ENCODE measurements around the gene CMIP.

Gene CMIP

DNA sequence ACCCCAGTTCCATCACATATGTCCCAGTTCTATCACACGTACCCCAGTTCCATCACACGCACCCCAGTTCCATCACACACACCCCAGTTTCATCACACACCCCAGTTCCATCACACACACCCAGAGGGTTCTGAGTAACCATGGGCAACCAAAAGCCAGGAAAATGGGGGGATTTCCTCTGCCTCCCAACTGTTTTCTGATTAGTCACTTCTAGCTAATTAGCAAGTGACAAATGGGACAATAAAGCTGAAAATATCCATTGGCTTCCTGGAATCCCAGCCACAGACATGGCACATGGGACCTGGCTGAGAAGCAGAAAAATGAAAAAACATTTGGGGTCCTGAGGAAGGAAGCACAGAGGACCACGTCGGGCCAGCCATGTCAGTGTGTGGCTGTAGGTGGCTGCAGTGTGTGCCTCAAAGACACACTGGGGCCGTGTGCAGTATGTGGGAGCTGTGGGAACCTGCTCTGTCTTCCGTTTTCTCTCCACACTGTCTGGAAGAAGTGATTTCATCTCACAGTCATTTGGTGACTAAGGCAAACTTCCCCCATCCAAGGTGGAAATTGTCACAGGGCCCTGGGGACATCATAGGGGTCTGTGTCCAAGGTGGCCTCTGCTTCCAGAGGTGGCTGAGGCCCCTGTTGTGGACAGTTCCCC is 106.7 kb downstream of the CMIP start:
- DNase-seq (ENCODE audit: low read depth in 2 of 2), result peak in 1 of 2 donors; percentile 14

DNA sequence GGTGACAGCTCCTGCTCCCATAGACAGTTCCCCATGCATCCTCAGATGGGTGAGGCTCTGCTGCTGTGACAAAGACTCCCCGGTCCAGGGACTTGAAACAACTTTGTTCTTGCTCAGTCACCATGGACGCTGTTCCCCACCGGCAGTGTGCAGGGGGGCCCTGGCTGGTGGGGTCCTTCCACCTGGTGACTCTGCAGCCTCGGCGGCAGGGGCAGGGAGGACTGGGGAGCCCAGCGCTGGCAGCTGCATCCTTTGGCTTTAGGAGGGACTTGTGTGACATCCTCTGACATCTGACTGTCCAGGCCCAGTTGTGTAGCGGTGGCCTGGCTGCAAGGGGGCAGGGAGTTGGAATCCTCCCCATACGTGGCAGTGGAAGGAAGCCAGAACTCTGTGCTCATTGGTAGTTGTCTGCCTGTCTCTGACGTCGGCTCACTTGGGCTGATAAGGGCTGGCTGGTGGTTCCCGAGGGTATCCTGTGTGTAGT is 107.3 kb downstream of the CMIP start:
- no peak for DNase-seq (ENCODE audit: low read depth in 2 of 2)

DNA sequence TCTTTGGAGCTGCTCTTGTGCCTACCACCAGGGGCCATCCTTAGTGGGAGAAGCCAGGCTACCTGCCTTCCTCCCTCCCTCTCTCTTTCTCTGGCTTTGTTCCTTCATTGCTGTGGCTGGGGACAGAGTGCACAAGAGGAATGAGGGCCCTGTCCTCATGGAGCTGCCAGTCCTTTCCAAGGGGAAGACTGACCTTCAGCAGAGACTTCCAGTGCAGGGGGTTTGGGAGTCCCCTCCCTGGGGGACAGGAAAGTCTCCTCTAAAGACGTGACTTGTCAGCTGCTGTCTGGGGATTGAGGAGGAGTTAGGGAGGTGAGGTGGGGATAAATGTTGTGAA is 108.1 kb downstream of the CMIP start:
- no peak for DNase-seq (ENCODE audit: low read depth in 2 of 2)

DNA sequence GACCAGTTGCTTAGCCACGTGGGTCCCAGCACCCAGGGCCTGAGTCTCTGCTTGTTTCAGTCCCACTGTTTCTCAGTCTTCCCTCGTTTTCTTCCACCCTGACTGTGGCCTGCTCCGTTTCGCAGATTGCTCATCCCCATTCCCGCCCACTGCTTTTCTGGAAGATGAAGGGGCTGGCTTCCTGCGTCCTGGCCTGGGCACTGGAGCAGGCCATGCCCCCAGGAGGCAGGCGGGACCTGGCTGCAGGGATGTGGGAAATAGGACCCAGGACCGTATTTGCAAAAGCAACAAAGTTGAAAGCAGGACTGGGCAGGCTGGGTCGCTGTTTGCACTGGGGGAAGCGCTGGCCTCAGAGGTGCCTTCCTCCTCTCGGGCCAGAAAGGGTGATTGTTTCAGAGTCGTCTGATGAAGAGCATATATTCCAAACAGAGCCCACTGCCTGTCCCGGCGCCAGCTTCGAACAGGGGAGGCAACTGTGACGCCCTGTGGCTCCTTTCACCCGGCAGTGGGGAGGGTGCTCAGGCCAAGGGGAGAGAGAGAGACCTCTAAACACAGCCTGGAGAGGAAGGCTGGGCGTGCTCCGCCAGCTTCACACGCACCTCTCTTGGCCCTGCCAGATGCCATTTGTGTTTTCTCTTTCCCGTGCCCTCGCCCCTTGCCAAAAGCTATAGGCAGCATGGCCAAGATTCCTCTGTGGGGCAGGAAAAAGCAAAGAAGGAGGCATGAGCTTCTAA is 108.6 kb downstream of the CMIP start:
- no peak for DNase-seq (ENCODE audit: low read depth in 2 of 2)

DNA sequence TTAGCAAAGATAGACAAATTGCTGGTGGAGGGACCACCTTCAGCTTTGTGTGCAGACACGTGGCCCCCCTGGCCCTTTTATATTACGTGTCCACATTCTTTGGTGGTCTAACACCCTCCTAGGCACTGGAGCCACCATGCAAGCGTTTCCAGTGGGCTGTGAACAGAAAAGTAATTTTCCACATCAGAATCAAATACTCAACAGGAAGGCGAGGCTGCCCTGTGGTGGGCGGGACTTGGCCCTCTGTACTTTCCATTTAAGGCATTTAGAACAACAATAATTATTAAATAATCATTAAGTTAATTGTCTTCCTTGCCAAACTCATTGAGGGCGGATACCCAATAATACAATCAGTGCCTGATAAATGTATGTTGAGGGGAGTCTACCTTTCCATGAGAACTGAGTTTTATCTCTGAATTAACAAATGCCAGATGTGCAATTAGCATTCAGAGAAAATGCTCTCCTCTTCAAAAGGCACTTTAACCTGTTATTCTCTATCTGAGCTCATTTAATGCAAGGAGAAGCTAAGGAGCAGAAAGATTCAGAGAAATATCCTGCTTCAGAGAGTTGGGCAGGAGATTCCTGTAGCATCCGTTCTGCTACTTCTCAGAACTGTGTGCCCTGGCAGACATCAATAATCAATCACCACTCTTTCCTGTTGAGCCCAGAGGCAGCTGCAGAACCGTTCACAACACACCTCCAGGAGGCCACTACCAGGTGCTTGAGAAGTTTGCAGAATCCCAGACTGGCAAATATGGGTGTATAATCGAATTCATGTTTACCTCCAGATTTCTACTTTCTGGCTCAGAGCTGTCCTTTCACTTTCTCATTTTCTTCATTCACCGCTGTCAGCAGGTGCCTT is 109.4 kb downstream of the CMIP start:
- DNase-seq (ENCODE audit: low read depth in 2 of 2), result no peak

DNA sequence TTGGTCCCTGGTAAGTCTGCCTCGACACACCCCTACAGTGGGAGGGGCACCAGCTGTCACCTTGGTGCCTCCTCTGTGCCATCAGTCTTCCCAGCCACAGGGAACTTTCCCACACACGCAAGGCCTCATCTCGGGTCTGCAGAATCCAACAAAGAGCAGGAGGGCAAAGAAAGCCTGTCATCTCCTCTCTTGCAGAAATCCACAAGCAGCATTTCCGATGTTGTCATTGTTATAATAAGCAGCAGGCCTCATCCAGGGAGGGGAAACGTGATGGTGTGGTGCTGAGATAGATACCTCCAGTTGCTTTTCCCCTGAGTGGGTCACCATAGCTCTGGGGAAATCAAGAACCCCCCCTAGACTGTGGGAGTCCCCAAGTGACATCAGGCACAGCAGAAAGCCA is 110.4 kb downstream of the CMIP start:
- no peak for DNase-seq (ENCODE audit: low read depth in 2 of 2)

DNA sequence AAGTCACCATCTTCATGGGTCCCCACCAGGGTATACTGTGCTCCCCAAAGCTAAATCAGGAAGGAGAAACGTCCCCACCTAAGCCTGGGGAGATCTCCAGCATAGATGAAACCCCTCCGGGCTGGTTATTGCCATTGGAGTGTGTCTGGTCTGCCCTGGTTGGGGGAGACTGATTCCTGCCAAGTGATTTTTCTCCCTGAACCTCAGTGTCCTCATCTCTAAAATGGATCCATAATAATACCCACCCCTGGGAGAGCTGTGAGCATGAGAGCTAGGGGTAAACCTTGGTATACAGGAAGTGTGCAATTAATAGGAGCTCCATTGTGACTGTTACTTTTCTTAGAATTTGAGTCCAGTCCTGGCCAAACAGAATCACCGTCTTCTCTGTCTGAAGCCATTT is 111.1 kb downstream of the CMIP start:
- DNase-seq (ENCODE audit: low read depth in 2 of 2), result no peak

DNA sequence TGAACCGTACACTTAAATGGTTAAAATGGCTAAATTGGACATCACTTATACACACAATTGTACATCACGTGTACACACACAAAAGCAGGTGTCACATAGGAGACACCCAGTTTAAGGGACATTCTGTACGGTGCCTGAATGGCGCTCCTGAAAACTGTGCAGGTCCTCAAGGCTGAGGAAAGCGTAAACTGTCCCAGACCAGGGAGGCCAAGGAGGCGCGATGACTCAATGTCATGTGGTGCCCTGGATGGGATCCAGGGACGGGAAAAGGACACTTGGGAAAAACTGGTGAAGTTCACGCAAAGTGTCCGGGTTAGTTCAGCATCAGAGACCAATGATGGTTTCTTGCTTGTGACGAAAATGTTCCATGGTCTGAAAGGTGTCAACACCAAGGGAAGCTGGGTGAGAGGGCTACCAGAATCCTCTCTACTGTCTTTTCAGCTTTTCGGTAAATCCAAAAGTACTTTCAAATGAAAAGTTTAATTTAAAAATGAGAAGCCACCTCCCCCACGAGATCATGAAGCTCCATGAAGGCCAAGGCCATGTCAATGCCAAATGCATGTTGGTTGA is 112.2 kb downstream of the CMIP start:
- DNase-seq (ENCODE audit: low read depth in 2 of 2), result no peak

DNA sequence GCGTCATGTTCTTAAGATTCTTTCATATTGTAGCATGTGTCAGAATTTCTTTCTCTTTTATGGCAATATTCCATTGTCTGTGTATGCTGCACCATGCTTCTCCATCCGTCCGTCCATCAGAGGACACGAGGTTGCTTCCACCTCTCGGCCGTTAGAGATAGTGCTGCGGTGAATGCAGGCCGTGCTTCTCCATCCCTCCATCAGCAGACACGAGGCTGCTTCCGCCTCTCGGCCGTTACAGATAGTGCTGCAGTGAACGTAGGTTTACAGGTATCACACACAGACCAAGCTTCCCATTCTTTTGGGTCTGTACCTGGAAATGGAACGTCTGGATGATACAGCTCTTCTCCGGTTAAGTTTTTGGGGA is 113.5 kb downstream of the CMIP start:
- no peak for DNase-seq (ENCODE audit: low read depth in 2 of 2)

DNA sequence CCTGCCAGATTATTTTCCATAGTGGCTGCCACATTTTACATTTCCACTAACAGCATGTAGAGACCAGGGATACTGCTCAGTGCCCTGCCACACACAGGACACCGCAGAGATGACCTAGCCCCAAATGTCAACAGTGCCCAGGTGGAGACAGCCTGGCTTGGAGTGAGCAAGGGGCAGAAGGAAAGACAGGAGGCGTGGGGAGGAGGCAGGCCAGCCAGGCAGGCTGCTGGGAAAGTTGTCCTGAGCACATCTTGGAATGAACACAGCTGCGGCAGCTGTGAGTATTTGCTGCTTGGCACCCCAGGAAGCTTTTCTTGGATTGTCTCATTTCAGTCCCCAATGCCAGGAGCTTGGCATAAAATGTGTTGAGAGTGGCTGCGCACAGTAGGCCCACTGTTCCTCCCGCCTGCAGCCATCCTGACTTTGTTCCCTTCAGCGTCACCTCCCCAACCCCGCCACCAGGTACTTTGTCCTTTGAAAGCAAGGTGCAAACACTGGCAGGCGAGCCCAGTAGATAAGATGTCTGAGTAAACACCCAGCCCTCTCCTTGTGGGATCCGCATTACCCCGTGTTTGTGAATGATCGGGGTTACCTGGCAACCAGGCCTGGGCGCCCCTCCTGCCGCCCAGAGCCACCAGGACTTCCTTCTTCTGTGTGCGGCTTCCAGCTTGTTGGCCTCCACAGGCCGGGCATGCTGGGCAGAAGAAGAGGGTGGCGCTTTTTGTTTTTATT is 114.0 kb downstream of the CMIP start:
- DNase-seq (ENCODE audit: low read depth in 2 of 2), result no peak

DNA sequence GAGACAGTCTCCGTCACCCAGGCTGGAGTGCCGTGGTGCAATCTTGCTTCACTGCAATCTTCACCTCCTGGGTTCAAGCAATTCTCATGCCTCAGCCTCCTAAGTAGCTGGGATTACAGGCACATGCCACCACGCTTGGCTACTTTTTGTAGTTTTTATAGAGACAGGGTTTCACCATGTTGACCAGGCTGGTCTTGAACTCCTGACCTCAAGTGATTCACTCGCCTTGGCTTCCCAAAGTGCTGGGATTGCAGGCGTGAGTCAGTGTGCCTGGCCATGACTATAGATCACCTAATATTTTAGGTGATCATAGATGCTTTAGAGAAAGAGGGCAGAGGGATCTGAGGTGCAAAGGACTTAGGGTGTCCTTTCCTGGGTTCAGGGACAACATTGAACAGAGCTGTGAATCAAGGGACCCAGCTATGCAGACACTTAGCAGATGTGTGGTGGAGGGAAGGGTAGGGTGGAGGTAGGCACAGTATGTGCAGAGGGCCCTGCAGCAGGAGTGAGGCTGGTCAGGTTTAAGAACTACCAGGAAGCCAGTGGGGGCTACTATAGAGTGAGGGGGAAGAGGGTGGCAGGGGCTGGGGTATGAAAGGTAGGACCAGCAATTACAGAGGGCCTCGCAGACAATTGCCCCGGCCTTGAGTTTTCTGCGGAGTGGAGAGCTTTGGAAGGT is 116.5 kb downstream of the CMIP start:
- no peak for DNase-seq (ENCODE audit: low read depth in 2 of 2)

DNA sequence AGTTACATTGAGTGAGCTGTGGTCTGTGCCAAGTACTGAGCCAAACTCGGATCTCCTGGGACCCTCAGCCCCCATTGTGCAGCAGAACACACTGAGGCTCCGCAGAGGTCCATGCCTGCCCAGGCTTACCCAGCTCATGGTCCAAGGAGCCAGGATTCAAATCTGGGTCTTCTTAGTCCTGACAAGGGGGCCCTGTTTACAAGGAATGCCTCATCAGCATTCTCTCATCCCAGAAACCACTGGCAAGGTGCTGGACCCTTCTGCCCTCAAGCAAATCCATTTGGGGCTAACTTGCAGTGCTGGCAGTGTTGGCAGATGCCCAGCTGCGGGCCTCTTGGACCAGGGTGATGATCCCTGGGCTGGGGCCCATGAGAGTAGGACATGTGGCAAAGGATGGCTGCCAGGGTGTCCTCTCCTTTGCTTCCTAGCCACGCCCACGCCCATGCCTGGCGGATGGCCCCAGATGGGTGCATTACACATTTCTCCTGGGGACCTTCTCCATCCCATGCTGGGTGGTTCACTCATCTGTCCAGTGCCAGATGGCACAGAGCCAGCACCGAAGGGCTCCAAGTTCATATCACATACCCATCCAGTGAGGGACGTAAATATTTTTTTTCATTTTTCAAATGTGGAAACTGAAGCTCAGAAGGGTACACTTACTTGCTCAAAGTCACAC is 117.7 kb downstream of the CMIP start:
- DNase-seq (ENCODE audit: low read depth in 2 of 2), result no peak

DNA sequence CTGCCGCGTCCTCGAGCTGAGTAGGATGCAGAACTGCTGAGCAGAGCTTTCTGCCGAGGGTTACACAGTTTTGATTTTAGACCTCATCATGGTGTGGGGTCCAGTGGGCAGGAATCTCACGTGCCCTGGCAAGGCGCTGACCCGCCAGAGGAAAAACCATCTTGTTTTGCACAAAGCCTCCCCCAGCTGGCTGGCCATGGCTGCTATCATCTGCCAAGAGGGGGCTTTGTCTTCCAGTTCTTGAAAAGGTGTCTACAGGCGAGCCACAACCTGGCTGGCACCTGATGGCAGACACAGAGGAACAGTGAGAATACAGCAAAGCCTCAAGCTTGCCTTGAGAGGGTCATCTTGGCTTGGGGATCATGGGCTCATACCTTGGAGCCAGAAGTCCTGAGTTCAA is 118.3 kb downstream of the CMIP start:
- no peak for DNase-seq (ENCODE audit: low read depth in 2 of 2)

DNA sequence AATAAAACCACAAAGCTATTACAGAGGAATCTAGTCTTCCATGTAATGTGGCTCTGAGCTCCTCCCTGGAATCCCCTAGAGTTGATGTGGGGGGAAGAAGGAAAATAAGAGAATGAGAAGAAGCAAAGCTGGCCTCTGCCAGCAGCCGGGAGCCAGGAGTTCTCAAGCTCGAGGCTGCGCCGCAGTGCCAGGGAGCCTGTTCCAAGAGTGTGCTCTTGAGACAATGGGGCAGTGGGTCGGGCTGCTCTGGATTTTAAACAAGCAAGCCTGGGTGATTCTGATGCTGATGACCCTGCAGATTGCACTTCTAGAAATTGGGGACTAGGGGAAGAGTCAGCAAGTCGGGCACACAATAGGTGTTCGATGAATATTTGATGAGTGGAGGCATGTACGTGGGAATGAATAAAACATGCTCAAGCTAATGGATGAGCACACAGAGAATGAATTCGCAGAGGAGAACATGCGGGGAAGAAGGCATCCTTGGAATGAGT is 119.9 kb downstream of the CMIP start:
- DNase-seq (ENCODE audit: low read depth in 2 of 2), result no peak

DNA sequence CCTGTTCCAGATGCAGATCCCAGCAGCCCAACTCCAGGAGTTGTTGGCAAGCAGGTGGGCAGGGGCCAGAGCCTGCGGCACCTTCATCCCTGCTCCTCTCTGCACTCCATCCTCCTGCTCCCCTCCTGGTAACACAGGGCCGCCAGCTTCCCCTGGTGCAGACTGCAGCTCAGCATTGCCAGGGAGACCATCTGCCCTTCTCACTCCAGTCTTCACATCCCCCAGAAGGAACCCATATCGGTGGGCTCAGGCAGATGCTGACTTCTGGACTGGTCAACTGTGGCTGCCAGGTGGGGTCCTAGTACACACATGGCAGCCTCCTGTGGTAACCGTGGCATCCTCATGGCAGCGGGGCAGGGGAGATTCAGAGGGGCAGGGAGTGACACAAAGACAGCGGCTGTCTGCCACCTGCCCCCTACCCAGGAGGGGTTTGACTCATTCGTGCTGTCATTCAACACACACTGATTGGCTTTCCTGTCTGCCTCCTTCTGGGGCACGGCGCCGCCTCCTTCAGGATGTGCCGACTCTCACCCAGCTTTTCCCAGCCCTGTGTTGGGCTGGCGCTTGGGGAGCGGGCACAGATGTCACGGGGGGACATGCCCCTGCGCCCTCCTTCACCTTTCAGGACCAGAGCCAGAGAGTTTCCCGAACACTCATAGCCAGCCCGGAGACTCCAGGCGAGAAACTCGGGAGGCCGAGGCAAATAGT is 120.9 kb downstream of the CMIP start:
- DNase-seq (ENCODE audit: low read depth in 2 of 2), result no peak

DNA sequence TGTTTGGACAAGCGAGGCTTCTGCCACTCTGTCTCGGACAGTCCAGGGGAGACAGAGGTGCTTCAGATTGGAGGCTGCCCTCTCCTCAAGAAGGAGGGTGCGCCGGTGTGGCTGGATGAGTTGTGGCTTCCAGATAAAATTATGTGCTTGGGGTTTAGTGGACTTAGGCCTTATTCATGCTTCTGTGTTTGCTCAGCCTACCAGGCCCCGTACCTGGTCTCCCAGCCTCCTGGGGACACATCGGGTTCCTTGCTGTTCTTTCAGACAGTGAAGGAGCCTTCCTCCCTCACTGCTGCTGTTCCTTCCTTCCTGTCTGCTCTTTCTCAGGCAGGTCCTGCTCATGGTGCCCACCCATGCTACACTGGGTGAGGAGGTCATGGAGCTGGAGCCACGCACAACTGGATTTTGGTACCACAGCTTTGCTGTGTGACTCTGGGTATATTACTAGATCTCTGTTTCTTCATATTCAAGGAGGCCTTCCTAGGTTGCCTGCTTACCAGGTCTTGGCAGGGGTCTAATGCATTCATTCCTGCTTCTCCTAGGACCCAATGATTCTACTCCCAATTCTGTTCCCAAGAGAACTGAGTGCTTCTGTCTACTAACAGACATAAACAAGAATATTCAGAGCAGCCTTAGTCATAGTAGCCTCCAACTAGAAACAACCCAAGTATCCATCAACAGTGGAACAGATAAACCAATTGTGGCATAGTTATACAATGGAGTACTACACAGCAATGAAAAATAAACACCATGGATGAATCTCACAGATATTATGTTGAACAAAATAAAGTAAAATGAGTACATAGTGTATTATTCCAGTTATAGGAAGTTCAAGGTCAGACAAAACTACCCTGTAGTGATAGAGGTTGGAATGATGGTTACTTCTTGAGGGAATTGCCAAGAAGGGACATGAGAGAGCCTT is 121.7 kb downstream of the CMIP start:
- DNase-seq (ENCODE audit: low read depth in 2 of 2), result no peak

DNA sequence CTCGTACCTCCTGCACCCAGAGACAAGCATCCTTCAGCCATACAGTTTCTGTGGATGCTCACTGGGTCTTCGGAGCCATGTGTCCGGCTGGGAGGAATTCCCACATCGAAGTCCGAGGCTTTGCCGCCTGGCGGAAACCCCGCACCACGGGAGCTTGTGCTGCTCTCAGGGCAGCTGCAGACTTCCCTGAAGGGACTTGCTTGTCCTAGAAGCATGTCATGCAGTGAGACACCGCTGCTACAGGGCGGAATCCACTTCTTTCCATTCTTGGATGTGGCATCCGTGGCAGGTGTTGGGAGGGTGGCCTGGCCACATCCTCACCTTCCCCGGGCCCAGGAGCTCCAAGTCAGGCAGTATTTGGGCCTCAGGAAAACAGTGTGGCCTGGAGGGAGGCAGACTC is 122.5 kb downstream of the CMIP start:
- DNase-seq (ENCODE audit: low read depth in 2 of 2), result no peak

DNA sequence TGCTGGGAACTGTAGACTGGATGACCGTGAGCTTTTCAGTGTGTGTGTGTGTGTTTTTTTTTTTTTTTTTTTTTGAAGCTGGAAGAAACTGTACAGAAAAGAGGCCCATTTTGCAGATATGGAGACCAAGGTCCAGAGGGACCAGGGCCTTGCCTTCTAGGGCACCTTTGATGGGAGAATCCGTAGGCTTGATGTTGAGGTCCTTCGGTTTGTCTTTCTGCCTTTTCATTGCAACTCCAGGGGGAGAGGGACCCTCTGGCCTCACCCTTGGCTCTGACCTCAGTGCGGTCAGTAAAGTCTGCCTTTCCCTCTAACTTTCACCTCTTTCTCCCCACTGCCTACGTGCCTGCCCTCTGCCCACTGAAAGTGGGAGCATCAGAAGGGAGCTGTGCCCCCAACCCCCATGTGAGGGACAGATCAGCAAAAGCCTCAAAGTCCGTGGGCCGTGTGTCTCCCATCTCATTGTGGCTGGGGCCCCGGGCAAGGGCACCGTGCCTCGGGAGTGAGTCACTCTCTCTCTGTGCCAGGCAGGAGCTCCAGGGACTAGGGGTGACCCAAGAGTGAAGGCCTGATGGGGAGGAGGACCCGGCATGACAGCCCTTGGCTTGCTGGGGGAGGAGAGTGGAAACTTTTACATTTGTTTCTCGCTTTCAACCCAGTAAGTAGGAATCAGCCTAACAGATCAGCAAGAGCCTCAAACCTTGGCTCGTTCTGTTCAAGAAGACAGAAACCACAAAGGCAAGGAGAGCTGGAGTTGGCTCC is 123.6 kb downstream of the CMIP start:
- peak; percentile 59 to 65 for DNase-seq (ENCODE audit: low read depth in 2 of 2)
